22Rv1 (cell line): ENCODE measurements around the gene ALDH9A1.

Experiments used
- H3K27ac ChIP-seq: fragments of 450-650 bp; 2 replicates; pipeline ENCODE4 v1.5.1; 2017
- ZFX ChIP-seq: fragments of 450-650 bp; IDR thresholded peaks from 2 replicates; pipeline ENCODE4 v1.6.1; 2017; ENCODE audit warnings: antibody characterized with exemption, borderline replicate concordance
- TF ChIP-seq, protein P1 (sequence below): fragments of 450-650 bp; IDR thresholded peaks from 2 replicates; pipeline ENCODE4 v1.5.1; 2017; ENCODE audit warnings: mild to moderate bottlenecking

The ALDH9A1 gene

DNA sequence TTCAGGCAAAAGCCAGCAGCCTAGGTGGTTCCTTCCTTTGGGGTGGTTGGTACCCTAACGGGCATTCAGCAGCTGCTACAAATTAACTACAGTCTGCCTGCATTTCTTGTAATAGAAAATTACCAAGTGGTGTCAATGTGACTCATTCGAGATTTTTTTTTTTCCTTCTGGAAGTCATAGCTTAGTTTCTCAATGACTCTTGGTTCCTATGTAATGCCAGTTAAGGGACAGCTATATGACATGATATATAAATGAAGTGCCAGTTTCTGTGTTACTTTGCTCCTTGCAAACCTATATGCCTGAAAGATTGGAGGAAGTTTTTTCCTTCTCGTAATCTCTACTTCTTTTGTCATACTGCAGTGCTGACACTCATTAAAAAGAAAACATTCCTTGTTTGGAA is 64.7 kb downstream of the ALDH9A1 start:
- TF ChIP-seq, protein P1, sequence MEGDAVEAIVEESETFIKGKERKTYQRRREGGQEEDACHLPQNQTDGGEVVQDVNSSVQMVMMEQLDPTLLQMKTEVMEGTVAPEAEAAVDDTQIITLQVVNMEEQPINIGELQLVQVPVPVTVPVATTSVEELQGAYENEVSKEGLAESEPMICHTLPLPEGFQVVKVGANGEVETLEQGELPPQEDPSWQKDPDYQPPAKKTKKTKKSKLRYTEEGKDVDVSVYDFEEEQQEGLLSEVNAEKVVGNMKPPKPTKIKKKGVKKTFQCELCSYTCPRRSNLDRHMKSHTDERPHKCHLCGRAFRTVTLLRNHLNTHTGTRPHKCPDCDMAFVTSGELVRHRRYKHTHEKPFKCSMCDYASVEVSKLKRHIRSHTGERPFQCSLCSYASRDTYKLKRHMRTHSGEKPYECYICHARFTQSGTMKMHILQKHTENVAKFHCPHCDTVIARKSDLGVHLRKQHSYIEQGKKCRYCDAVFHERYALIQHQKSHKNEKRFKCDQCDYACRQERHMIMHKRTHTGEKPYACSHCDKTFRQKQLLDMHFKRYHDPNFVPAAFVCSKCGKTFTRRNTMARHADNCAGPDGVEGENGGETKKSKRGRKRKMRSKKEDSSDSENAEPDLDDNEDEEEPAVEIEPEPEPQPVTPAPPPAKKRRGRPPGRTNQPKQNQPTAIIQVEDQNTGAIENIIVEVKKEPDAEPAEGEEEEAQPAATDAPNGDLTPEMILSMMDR, result no peak
- TF ChIP-seq ZFX, result no peak
- no peak overlapping the region for H3K27ac ChIP-seq

DNA sequence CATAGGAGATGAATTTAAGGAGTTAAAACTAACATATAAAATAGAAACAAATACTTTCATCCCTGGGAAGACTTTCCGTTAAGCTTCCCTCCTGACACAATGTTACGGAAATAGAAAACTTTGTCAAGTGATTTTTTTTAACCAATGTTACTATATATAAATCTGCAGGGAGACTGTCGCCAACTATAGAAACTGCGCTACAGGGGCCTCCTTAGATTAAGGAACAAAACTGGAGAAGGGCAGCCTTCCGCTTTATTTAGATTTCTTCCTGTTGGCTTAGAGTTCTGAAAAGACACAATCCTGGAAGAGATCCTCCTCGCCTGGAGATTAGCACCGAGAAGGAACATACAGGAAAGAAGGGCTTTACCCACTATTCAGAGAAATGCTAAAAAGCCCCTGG is 65.9 kb downstream of the ALDH9A1 start:
- no peak overlapping the region for H3K27ac ChIP-seq

DNA sequence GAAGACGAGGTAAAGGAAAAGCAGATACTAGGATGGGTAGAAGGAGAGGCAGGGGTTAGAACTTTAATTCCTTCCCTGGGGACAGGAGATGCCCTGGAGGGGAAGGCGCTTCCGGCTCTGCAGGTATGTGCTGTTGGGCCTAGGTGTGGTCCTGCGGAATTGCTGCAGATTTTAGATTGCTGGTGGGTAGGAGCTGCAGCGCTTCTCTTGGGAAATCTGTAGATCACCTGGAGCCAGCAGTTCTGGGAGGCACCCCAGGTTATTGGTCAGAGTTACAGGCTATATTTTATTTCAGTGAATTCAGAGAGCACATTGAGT is 66.3 kb downstream of the ALDH9A1 start:
- peak overlapping the region; percentile 95 for H3K27ac ChIP-seq
- TF ChIP-seq, protein P1, result no peak
- no peak for TF ChIP-seq ZFX

More for the DNA sequence above, 65.9 kb downstream of the ALDH9A1 start:
- TF ChIP-seq, protein P1, result no peak
- TF ChIP-seq ZFX, result no peak

DNA sequence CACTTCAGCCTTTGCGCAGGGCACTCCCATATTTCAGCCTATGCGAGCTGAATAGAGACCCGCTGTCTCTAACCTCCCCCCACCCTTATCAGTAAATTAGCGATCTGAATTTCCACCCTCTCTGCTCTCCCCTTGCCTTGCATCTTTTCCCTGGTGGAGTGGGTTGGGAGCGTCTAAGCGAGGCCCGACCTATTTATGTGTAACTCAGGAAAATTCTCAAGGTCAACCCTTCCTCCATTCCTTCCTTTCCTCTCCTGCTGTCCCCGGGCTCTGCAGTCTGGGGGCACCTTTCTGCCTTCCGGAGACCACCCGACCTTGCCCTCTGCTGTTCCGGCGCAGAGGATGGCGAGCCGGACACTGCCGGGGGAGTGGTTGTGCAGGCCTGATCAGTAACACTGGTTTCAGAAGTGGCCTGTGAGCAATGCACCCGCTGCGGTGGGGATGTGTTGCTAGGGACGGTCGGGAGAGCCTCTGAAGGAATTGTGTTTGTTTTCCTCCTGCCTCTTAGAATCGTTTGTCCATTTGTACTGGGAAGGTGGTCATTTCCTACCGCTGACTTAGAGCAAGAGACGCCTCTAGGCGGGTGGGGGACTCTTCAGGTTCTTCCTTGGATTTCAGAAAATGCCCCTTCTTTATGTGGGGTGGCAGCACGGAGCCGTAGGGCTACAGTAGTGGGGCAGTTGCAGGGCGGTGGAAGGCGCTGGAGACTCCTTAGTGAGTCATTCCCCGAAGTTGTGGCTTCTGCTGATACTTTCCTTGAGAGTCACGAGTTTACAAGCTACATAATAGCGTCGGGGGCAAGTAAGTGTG is 66.8 kb downstream of the ALDH9A1 start:
- TF ChIP-seq, protein P1, result no peak
- no peak for TF ChIP-seq ZFX
- H3K27ac ChIP-seq, result peak overlapping the region; percentile 95

DNA sequence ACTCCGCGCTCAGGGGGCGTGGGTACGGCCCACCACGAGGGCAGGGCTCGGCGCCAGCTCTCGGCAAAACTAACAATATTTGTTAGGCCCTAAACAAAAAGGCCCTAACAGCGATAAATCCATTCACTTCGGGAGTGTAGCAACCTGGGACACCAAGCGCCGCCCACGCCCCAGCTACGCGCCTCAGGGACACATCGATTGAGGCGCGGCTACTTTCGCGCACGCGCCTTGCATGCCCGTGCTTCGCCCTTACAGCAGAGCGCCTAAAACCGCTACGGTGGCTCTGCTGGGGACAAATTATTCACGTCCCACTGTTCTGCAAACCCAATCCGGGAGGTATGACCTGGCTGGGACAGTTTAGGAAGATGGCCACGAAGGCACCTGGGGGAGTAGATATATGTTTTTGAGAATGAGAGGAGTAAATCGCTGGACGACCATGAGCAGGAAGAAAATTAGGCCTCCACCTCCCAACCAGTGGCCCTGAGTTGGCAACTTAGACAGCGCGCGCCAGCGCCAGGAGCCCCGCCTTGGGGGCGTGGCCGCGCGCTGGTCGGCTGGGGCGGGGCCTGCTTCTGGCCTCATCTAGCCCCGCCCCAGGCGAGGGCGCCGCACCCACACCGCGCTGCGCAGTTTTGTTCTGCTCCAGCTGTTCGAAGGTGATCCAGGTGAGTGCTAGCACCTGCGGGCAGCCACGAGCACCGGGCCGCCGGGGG is 67.6 kb downstream of the ALDH9A1 start, which contains the start of gene MGST3:
TSS of gene MGST3 (plus strand) at position 606 of the 713 bp plus-strand sequence. CDS start 18,614 bp downstream, outside the sequence.
- TF ChIP-seq, protein P1, result no peak
- peak within 1 kb of the TSS; percentile 95 for H3K27ac ChIP-seq

DNA sequence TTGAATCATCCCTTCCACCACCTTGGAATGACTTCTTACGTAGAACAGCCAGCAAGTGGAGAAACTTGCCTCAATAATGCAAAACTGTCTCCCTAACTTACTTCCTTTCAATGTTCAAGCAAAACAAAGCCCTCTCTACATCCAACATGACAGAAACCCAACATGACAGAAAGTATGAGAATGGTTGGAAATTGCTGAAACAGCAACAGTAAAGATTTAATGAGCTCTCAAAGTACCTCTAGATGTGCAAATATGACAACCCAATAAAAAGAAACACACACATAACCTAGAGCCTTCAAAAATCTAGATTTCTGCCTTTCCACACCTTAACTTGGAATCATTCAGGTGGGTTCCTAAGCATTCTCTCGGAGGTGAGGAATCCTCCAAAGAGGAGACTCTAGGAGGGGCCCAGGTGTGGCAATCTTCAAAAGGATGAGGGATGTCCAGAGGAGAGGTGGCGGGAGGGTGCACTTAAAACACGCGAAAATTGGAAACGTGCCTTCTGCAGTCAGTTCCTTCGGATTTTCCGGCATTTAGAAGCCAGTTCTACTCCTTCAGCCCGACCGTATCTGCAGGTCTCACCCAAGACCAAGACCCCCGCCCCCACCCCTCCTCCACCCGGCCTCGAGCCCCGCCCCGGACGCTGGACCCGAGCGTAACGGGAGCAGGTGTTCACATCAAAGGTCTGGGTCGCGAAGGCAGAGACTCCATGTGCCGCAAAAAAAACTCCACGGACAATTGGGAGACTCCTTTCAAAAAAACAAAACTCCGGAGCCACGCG is 68.3 kb downstream of the ALDH9A1 start:
- no peak for TF ChIP-seq ZFX
- H3K27ac ChIP-seq, result peak overlapping the region; percentile 95

DNA sequence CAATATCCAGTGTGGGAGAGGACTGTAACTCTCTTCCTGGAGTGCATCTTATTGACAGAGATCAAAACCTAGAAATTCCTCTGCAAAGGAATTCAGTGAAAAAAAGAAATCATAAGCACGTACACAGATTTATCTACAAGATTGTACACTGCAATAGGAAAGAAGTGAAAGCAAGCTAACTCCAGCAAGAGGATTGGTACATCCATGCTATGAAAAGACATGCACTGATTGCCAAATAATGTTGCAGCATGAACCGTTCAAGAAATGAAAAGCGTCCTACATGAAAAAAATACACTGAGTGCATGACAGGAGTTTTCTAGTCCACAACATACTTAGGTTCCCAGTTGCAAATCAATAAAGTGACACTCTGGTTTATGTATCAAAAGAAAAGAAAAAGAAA is 69.2 kb downstream of the ALDH9A1 start:
- TF ChIP-seq, protein P1, result no peak
- TF ChIP-seq ZFX, result no peak
- no peak overlapping the region for H3K27ac ChIP-seq
